GM19452 (cell line): ENCODE data around the gene CRNKL1.
"Not testable (repeated sequence)": the region's sequence is repeated elsewhere in the genome, so short reads cannot be mapped to it uniquely, and the experiment has no call there.

Experiments
- ATAC-seq: cut with Tn5 transposase; IDR thresholded peaks from one replicate; pipeline ENCODE4 v1.9.1; 2021; ENCODE audit not compliant: unreplicated experiment

Gene CRNKL1

GRCh38 chr20:20010639-20011500 is 41.4 kb downstream of the CRNKL1 start:
- ATAC-seq: no peak

- ATAC-seq: no peak
These were observed 42.4 kb downstream of the CRNKL1 start for GRCh38 chr20:20009784-20010253.

DNA sequence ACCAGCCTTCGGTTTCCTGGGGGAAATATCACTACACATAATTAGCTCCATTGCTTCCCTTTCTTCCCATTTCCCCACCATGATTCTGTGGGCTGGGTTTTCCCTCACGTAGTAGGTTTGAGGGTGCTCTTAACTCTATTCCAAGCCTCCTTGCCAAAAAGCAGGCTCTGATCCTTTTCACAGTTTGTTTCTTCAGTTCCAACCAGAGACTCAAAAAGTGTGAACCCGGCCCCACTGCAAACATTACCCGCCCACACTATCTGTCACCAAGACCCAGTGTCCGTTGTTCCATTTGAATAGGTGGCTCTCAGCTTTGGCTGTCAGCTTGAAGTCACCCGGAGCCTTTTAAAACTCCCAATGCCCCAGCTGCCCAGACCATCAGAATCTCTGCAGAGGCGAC is 46.9 kb downstream of the CRNKL1 start:
- no peak for ATAC-seq

DNA sequence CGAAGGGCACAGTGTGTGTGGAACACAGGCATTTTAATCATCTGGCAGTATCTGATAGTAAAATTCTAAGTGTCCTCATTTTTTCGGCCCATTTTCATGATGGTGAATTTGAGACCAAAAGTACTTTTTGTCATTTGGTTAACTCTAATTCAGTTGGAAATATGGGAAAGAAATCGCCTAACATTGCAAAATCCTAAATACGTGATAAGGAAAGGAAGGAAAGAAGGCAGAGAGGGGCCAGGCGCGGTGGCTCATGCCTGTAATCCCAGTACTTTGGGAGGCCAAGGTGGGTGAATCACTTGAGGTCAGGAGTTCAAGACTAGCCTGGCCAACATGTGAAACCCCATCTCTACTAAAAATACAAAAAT is 48.3 kb downstream of the CRNKL1 start:
- ATAC-seq: not testable (repeated sequence)

DNA sequence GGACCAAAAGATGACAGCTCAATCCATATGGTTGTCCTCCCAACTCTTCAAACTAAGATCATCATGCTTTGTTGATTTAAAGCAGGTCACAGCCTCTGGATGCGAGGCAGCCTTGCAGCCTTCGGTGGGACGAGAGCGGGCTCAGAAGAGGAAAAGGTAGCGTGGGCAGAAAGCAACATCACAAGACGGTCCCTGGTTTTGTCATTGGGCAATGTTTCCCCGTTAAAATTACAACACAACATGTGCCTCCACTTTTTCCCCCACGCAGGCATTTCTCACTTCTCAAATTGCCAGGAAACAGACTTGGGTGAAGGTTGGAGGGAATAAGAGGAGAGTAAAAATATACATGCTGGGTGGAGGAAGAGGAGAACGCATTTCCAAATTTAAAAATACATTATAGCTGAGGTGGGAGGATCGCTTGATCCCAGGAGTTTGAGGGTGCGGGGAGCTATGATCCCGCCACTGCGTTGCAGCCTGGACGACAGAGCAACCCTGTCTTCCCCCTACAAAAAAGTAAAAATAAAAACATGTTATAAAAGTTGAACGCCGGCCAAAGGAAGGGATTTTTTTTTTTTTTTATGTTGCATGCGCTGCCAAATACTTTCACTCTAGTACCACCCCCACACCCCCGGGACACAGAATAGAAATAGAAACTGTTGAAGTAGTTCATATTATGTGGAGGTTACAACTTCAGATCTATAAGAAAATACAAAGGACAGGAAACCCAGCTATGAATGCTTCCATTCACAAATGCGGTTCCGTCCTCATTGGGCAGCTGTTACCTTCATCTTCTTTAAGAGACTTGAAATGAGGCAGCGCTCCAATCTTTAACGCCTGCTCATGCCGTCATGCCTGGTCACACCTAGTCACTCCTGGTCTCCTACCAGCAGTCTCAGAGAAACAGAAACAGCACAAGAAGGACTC is 49.0 kb downstream of the CRNKL1 start:
- ATAC-seq: no peak

DNA sequence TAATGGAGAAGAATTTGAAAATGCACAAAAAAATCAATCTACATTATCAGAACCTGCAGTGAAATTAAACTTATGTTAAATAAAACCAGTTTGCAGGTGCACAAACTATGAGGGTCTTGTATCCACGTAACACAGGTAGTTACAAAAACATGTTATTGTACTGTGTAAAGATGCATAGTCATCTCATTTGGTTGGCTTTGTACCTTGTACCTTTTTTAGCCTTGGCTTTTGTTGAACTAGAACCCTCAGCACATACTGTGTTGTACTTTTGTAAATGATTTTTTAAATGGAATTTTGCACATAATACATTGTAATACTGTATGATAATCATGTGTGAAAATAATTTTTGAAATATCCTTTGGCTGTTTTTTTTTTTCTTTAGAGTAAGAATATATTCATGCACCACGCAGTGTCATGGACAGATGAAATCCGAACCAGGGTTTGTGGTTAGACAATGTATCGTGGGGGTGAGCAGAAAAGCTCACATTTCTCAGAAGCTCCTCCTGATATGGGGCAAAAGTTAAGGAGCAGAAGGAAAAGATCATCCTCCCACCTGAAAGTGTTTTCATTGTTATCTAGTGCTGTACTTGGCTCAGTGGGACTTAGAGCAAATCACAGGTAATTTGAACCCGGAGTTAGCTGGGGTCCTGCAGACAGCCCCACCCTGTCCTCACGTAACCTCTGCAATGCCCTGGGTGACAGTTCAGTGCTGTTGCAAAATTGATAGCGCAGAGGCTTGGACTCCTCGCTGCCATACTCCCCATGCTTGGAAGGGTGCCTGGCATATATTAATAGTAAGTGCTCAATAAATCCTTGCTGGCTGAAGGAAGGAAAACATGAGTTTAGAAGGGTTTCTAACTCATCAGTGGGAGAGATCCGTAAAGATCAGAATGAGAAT is 49.9 kb downstream of the CRNKL1 start:
- no peak for ATAC-seq

- ATAC-seq: no peak
These were observed 51.9 kb downstream of the CRNKL1 start for GRCh38 chr20:20000211-20000968.

DNA sequence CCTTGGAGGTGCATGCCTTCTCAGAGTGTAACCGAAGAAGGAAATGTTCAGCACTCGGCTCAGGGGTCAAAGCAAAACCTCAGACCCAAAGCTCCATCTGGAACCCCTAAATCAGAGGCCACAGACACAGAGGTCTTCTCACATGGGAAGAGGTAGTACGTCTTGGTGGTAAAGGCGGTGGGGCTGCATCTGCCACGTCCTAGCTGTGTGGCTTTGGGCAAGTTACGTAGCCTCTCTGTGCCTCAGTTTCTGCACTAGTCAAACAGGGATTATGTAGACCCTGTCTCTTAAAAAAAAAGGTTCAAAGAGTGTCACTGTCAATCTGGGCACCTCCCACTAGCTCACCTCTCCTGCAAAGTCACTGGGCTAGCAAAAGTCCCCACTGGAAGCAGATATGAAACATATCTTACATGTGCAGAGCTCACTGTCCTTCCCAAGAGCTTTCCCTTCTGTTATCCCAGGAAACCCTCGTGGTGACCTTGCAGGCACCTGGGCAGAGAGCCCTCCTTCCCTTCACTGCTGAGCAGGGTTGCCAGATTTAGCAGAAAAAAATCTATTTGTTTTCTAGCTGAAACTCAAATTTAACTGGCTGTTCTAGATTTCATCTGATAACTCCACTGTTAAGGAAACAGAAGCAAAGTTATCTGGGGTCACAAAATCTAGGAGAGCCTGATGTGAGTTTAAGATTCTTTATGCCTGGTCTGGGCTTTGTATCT is 53.1 kb downstream of the CRNKL1 start:
- ATAC-seq: no peak

DNA sequence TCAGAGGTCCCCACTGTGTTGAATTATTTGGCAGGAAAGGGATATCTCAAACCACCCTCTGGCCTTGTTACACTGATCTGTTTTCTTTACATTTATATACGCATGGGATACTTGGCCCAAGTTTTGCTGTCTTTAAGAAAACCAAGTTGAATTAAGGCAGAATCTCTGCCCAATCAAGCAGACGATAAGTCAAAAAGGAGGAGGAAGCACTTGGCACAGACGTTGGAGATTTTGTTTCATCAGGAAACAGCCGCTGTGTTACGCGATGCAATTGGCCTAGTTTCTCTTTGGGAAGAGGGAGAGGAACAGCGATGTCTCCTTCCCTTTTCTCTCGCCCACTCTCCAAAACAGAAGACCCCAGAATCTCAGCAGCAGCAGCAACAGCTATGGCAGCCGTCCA is 55.3 kb downstream of the CRNKL1 start:
- ATAC-seq: no peak

DNA sequence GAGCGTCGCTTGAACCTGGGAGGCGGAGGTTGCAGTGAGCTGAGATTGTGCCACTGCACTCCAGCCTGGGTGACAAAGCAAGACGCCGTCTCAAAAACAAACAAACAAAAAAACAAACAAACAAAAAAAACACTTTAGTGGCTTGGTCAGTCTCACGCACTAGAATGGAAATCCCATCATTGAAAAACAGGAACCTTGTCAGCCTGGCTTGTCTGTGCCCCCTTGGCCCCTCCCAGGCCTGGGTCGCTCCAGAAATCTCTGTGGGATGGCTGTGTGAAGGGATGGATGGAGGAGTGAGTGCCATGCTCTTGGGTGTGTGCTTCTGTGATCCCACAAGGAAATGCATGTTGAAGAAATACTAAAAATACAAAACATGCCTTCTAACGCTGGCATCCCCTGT is 56.0 kb downstream of the CRNKL1 start:
- no peak for ATAC-seq

GRCh38 chr20:19995220-19995863 is 56.9 kb downstream of the CRNKL1 start:
- ATAC-seq: no peak

DNA sequence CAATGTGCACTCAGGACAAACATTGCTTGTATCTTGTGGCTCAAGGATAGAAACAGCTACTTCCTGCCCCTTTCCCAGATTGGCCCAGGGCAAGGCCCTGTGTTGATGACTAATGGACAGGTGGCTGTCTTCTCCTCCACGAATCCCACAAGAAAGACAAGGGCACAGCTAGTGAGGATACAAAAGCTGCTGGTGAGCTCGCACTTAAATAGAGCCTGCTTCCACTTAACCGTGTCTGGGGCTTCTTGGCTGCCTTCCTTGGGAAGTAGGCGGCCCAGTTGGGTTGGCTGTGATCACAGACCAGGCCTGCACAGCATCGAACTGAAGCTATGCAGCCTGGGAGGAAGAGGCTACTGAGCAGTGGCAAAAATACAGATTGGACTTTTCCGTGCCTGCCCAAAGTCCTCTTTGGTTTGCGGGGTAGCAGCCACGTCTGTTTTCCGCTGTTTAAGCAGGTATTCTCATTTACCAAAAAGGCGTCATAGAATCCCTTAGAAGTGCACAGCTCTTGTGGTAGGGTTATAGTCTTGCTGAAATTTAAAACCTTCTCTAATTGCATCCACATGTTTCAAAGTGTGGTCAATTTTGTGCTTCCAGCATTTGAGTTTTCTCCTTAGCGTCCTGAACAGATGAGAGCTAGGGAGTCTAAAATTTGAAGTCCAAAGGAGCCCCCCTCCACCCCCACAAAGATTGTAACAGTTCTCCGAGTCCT is 58.2 kb downstream of the CRNKL1 start:
- ATAC-seq: no peak

GRCh38 chr20:19992996-19993908 is 59.0 kb downstream of the CRNKL1 start:
- ATAC-seq: no peak

- ATAC-seq: no peak
These were observed 60.4 kb downstream of the CRNKL1 start for GRCh38 chr20:19991854-19992253.

DNA sequence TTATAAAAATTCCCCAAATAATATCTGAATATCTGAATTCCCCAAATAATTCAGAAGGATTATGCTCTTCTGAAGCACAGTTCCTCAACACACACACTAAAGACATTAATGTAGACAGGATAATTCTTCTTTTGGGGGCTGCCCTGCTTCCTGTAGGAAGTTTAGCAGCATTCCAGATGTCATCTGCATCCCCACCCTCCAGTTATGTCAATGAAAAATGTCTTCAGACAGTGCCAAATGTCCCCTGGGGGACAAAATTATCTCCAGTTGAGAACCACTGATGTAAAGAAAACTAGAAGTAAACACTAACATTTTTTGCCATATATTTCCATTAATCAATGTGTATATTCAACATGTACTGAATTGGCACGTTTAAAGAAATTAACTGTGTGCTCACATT is 61.0 kb downstream of the CRNKL1 start:
- ATAC-seq: no peak

- no peak for ATAC-seq
These were observed 61.4 kb downstream of the CRNKL1 start for GRCh38 chr20:19990850-19991249.

GRCh38 chr20:19987046-19987445 is 65.2 kb downstream of the CRNKL1 start:
- no peak for ATAC-seq
